Motor neuron (in vitro differentiated cells): ENCODE measurements around the gene NHP2. TPM values are rescaled to one million over a fixed set of nuclear protein-coding genes. Genes with fewer than 3 reads are reported as not detected.
A peak's percentile ranks its signal among the peaks of the same experiment; 100 is the strongest.

ENCODE experiments used
- ATAC-seq, 8 experiments: fragments of 200-7000 bp; cut with Tn5 transposase; replicated peaks in 6 of 8; 2 replicates each; pipeline ENCODE4 v1.8.0; 2021; ENCODE audit warnings: mild to moderate bottlenecking in 8 of 8, moderate library complexity in 8 of 8
- H3K27ac ChIP-seq, 2 donors: fragments of 250-450 bp; sonication (Bioruptor Pico); 2 replicates each; pipeline ENCODE4 v1.9.0; 2021; ENCODE audit warnings: antibody characterized with exemption in 2 of 2, mild to moderate bottlenecking in 2 of 2, moderate library complexity in 1 of 2
- H3K4me1 ChIP-seq, 2 donors: fragments of 250-450 bp; sonication (Bioruptor Pico); replicated peaks in 1 of 2; 2 replicates each; pipeline ENCODE4 v1.6.1; 2021; ENCODE audit warnings: antibody characterized with exemption in 2 of 2, mild to moderate bottlenecking in 2 of 2, moderate library complexity in 1 of 2
- H3K4me3 ChIP-seq, 5 donors: fragments of 250-450 bp; sonication (Bioruptor Pico); 2 replicates each; pipeline ENCODE4 v1.9.0; 2021; ENCODE audit warnings: antibody characterized with exemption in 5 of 5, mild to moderate bottlenecking in 5 of 5, moderate library complexity in 4 of 5
- WGBS, 10 experiments: fragments of 450-650 bp; shearing (Covaris generic); methylation state at CpG; one replicate each; pipeline ENCODE4 v1.0.0; 2022; 5-methylcytosine and 5-hydroxymethylcytosine counted together
- in situ Hi-C, 9 experiments: fragments of 400-800 bp; cut with MboI; loops; one replicate each; pipeline ENCODE4 v1.15.0; 2021; ENCODE audit warnings: low sequenced_read_pairs in 9 of 9, low pct_unique_long_range_greater_than_20kb in 2 of 9; ENCODE audit not compliant: unreplicated experiment in 9 of 9
- total RNA-seq, 8 experiments: library from RNA; unstranded; fragments of 300-600 nt; gene quantifications; 2 replicates each; pipeline versions ENCODE4 v1.2.3 to v1.2.4, GENCODE V29; 2022

NHP2 gene
- total RNA-seq, 8 experiments from 2014 or later: 135 to 290 (median 207) TPM

- Histone ChIP-seq H3K4me1 (no peaks in the 10 kb centered on the region), H3K27ac (no peak overlapping the region), H3K4me3 (no peak overlapping the region)
- ATAC-seq: no peak
- in situ Hi-C loops: no loop called here
- WGBS, 10 experiments: 38 to 100% (median 84%) methylated on average over 1 to 2 of the region's 2 CpGs; no CpG with 5 or more reads in 1 of the 10 experiments
These were observed 38.6 kb upstream of the NHP2 start for GRCh38 chr5:178192244-178192643.

- Histone ChIP-seq H3K27ac (no peak overlapping the region), H3K4me1 (no peaks in the 10 kb centered on the region), H3K4me3 (no peak overlapping the region)
- WGBS, 10 experiments: 67 to 93% (median 79%) methylated on average over 1 to 4 of the region's 4 CpGs; no CpG with 5 or more reads in 3 of the 10 experiments
- no peak for ATAC-seq
- in situ Hi-C loops: no loop called here
These were observed 38.0 kb upstream of the NHP2 start for GRCh38 chr5:178191661-178192060.

- Histone ChIP-seq H3K27ac (no peak overlapping the region), H3K4me1 (no peaks in the 10 kb centered on the region), H3K4me3 (no peak overlapping the region)
- WGBS, 10 experiments: 54 to 100% (median 73%) methylated on average over 1 to 2 of the region's 2 CpGs; no CpG with 5 or more reads in 5 of the 10 experiments
- in situ Hi-C loops: no loop called here
- no peak for ATAC-seq
These were observed 35.7 kb upstream of the NHP2 start for GRCh38 chr5:178189433-178189832.

GRCh38 chr5:178187014-178187413 lies 33.3 kb upstream of the NHP2 start, which contains the start of gene GMCL2:
Gene GMCL2 (minus strand): TSS chr5:178187371. CDS start chr5:178187299, 72 bp downstream.
- Histone ChIP-seq H3K4me1 (no peaks in the 10 kb centered on the region), H3K4me3 (no peak within 1 kb of the TSS), H3K27ac (no peak within 1 kb of the TSS)
- in situ Hi-C loops: no loop called here
- no peak for ATAC-seq
- WGBS, 10 experiments: 30 to 100% (median 93%) methylated on average over 1 to 13 of the region's 27 CpGs; no CpG with 5 or more reads in 4 of the 10 experiments

- in situ Hi-C loops: no loop called here
These were observed 32.7 kb upstream of the NHP2 start for GRCh38 chr5:178186427-178186826.

GRCh38 chr5:178182158-178182876 lies 28.6 kb upstream of the NHP2 start:
- in situ Hi-C loops: no loop called here
- no peak for ATAC-seq
- no peak overlapping the region for H3K27ac ChIP-seq
- WGBS, 10 experiments: 21 to 100% (median 54%) methylated on average over 1 to 4 of the region's 4 CpGs
- H3K4me1 ChIP-seq: no peaks in the 10 kb centered on the region
- no peak overlapping the region for H3K4me3 ChIP-seq

More at GRCh38 chr5:178186427-178186826, 32.7 kb upstream of the NHP2 start:
- 13 to 94% (median 65%) methylated on average over 1 to 6 of the region's 6 CpGs for WGBS, 10 experiments
- Histone ChIP-seq H3K4me3 (no peak overlapping the region), H3K4me1 (no peaks in the 10 kb centered on the region), H3K27ac (no peak overlapping the region)
- ATAC-seq: no peak

- 0 to 63% (median 35%) methylated on average over 1 to 5 of the region's 9 CpGs for WGBS, 10 experiments
- ATAC-seq: peak in 1 of 8 experiments; percentile 24
- in situ Hi-C loops: no loop called here
- Histone ChIP-seq H3K4me3 (no peak overlapping the region), H3K4me1 (no peaks in the 10 kb centered on the region), H3K27ac (no peak overlapping the region)
These were observed 26.6 kb upstream of the NHP2 start for GRCh38 chr5:178180141-178180863.

GRCh38 chr5:178177569-178177968 lies 23.9 kb upstream of the NHP2 start:
- Histone ChIP-seq H3K4me3 (no peak overlapping the region), H3K27ac (no peak overlapping the region), H3K4me1 (no peaks in the 10 kb centered on the region)
- ATAC-seq: no peak
- 62 to 100% (median 85%) methylated on average over 1 to 5 of the region's 8 CpGs; no CpG with 5 or more reads in 5 of the 10 experiments for WGBS, 10 experiments
- in situ Hi-C loops: no loop called here

GRCh38 chr5:178176791-178177190 lies 23.1 kb upstream of the NHP2 start:
- WGBS, 10 experiments: 57 to 85% (median 71%) methylated on average over 1 to 5 of the region's 6 CpGs

GRCh38 chr5:178174456-178174855 lies 20.8 kb upstream of the NHP2 start:
- H3K4me3 ChIP-seq: no peak overlapping the region
- 46 to 100% (median 83%) methylated on average over 1 to 3 of the region's 3 CpGs; no CpG with 5 or more reads in 1 of the 10 experiments for WGBS, 10 experiments
- in situ Hi-C loops: loop anchor here in 4 of 9 experiments (25.0 kb wide), 2 partner anchors 112 to 562 kb away; partner anchors contain the start of gene B4GALT7 (in 1 of the 4)
- no peaks in the 10 kb centered on the region for H3K4me1 ChIP-seq
- ATAC-seq: no peak
- H3K27ac ChIP-seq: no peak overlapping the region

More at GRCh38 chr5:178176791-178177190, 23.1 kb upstream of the NHP2 start:
- ATAC-seq: no peak
- no peak overlapping the region for H3K27ac ChIP-seq
- H3K4me3 ChIP-seq: no peak overlapping the region
- in situ Hi-C loops: no loop called here
- H3K4me1 ChIP-seq: no peaks in the 10 kb centered on the region

- Histone ChIP-seq H3K4me3 (no peak overlapping the region), H3K4me1 (no peaks in the 10 kb centered on the region), H3K27ac (no peak overlapping the region)
- 40 to 100% (median 67%) methylated on average over 1 to 2 of the region's 2 CpGs; no CpG with 5 or more reads in 3 of the 10 experiments for WGBS, 10 experiments
- peak in 3 of 8 experiments; percentile 68 to 99 (median 94) for ATAC-seq
- in situ Hi-C loops: loop anchor here in 4 of 9 experiments (25.0 kb wide), 2 partner anchors 108 to 558 kb away; partner anchors contain the start of gene B4GALT7 (in 1 of the 4)
These were observed 16.8 kb upstream of the NHP2 start for GRCh38 chr5:178170455-178170854.

GRCh38 chr5:178165581-178165980 lies 11.9 kb upstream of the NHP2 start:
- Histone ChIP-seq H3K4me3 (no peak overlapping the region), H3K27ac (no peak overlapping the region), H3K4me1 (no peaks in the 10 kb centered on the region)
- in situ Hi-C loops: loop anchor here in 6 of 9 experiments (10.0 to 25.0 kb wide), 3 partner anchors 91 to 553 kb away; partner anchors contain the start of gene B4GALT7 (in 1 of the 6)
- no peak for ATAC-seq
- 93 to 100% (median 95%) methylated on average over 2 to 16 of the region's 38 CpGs; no CpG with 5 or more reads in 6 of the 10 experiments for WGBS, 10 experiments
